Measurements from ENCODE around the gene GDPD5. TPM values are rescaled to one million over a fixed set of nuclear protein-coding genes. Genes with fewer than 3 reads are reported as not detected.
"Not testable (repeated sequence)": the region's sequence is repeated elsewhere in the genome, so short reads cannot be mapped to it uniquely, and the experiment has no call there.

GDPD5 gene
- polyA plus RNA-seq, 3 donors: 9.2 to 13.6 (median 12.1) TPM

DNA sequence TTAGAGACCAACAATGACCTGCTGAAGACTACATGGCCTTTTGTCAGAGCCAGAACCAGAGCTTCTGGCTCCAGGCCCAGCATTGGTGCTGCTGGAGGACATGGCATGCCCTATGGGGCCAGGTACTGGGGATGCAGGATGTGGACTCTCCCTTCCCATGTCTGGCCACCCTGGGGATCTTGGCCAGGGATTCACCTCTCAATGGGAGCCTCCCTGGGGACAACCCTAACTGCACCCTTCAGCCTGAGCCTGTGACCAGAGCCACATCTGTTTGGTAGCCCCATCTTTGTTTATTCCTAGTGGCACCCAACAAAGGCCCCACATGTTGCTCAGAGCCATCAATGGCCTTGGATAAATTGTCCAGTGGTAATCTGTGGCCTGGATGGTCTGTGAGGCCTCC, 98.6 kb downstream of the GDPD5 start:
- no peak for DNase-seq (ENCODE audit: extremely low read depth in 1 of 11, low read depth in 9 of 11, low spot score in 4 of 11)

DNA sequence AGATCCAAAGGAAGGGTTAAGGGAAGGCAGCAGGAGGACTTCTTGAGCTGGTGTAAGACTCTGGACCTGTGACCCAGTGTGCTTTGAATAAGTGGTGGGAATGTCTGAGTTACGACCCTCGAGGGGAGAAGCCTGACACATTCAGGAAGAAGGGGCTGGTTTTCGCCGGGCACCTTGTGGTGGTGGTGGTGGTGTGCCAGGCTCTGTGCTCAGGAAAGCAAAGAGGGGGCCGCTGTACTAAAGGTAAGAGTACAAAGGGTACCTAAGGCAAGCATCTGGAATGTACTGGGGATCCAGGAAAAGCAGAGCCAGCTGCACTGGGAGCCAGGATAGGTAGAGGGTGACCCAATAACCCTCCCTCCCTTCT, 99.0 kb downstream of the GDPD5 start:
- DNase-seq (ENCODE audit: extremely low read depth in 1 of 11, low read depth in 9 of 11, low spot score in 4 of 11): no peak

DNA sequence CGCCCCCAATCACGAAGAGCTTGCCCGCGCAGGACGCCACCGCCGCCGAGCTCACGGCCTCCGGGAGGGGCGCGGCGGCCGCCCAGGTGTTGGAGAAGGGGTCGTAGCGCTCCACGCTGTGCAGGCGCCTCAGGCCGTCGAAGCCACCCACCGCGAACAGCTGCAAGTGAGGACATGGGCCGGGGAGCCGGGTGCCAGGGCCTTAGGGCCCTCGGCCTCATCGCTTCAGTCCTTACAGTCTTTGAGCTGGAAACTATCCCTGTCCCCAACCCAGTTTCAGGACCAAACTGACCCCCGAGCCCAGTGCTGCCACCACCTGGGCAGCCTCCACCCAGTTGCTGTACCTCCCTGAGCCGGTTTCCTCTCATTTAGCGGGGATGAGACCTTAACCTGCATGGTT, 100.3 kb downstream of the GDPD5 start:
- no peak for DNase-seq (ENCODE audit: extremely low read depth in 1 of 11, low read depth in 9 of 11, low spot score in 4 of 11)

DNA sequence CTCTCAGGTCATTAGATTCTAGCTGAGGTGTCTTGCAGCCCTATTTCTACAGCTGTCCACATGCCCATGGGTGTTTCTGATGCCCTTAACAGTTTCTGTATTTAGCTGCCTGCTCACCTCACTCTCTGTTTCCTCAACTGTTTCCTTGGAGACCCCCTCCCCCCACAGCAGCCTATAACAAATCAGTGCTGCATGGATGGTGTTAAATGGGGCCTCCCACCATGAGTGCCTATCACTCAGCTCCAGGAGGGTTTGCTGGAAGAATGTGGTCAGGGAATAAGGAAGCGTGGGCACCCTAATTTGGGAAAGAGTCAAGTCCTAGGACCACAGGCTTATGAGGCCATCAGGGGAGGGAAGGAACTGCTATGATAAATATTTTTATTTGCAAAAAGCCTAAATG, 101.3 kb downstream of the GDPD5 start:
- DNase-seq (ENCODE audit: extremely low read depth in 1 of 11, low read depth in 9 of 11, low spot score in 4 of 11): no peak

DNA sequence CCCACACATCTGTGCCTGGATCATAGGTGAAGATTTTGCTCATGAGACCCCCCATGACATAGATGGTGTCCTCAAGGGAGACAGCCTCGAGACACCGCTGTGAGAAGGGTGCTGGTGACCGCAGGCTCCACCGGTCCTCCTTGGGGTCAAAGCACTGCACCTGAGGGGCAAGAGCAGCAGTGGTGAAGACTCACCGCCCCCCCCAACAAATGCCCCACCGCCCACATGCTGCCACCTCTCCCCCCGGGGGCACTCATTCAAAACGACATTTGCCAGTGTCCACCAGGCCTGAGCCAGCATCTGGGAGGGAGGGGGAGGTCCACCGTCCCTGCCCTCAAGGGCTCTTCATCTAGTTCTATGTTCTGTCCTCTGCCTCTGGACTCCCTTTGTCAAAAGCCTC, 102.0 kb downstream of the GDPD5 start:
- DNase-seq (ENCODE audit: extremely low read depth in 1 of 11, low read depth in 9 of 11, low spot score in 4 of 11): no peak

DNA sequence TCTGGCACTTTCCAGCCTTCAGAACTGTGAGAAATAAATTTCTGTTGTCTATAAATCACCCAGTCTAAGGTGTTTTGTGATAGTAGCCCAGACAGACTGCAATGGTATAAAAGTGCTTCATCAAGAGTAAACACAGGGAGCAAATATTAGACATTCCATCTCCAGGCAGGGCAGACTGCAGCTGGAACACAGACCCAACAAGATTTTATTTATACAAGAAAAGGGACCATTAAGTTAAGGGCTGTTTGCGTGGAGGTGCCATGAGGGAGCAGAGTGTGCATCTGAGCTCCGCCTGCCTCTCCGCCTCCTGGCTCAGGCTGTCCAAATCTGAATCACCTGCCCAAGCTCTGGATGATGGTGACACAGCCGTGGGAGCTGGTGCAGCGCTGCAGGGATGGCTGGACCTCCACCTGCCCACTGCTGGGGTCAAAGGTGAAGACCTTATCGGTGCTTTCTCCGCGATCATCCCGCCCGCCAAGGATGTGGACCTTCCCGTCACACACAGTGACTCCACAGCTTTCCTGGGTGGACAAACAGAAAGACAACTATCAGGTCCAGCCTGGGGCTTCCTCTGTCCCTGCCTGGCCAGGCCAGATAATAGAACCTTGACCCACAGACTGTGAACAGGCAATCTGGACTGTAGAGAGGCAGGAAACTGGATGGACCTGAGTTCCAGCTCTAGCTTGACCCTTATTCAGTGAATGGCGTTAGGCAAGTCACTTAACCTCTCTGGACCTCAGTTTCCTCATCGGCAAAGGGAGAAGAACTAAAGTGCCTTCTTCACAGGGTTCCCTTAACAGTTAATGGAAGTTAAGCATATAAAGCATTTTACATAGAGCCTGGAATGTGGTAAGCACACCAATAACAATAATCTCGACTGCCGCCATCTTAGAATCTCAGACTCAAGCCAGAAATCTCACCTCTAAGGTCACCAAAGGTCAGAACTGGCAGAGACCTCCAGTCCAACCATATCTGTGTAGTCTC, 103.2 kb downstream of the GDPD5 start:
- DNase-seq (ENCODE audit: extremely low read depth in 1 of 11, low read depth in 9 of 11, low spot score in 4 of 11): no peak

DNA sequence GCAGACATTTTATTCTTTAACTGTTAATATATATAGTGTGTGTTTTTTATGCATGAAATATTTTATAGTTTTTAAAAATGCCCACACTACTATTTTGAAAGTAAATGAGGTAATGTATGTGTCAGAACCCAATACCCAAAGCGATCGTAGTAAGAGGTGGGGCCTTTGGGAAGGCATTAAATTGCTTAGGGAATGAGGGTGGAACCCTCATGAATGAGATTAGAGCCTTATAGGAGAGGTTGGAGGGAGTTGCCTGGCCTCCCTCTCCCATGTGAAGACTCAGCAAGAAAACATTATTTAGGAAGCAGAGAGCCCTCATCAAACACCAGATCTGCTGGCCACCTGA, 103.9 kb downstream of the GDPD5 start:
- no peak for DNase-seq (ENCODE audit: extremely low read depth in 1 of 11, low read depth in 9 of 11, low spot score in 4 of 11)

DNA sequence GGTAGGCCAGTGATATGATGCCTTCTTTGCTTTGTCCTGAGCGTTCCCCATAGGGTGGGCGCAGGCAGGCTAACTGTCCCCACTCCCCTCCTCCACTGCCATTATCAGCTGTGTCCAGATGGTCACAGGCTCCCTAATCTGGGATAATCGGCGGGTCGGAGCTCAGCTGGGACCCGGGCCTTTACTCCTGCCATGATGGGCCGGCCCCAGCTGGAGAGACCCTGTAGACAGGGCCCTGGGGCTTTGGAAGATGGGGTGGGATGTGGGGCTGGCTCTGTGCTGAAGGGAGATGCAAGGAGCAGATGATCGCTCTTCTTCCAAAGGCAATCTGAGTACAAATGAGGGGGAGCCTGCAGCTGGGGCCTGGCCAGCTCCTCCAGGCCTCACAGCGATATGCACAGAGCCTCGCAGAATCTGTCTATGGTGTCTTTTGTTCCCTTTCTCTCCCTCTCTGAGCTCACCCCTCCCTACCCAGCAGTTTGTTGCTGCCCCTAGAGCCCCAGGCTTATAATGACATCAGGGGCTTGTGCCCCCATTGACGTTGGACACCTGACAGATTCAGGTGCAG, 104.6 kb downstream of the GDPD5 start:
- DNase-seq (ENCODE audit: extremely low read depth in 1 of 11, low read depth in 9 of 11, low spot score in 4 of 11): no peak

DNA sequence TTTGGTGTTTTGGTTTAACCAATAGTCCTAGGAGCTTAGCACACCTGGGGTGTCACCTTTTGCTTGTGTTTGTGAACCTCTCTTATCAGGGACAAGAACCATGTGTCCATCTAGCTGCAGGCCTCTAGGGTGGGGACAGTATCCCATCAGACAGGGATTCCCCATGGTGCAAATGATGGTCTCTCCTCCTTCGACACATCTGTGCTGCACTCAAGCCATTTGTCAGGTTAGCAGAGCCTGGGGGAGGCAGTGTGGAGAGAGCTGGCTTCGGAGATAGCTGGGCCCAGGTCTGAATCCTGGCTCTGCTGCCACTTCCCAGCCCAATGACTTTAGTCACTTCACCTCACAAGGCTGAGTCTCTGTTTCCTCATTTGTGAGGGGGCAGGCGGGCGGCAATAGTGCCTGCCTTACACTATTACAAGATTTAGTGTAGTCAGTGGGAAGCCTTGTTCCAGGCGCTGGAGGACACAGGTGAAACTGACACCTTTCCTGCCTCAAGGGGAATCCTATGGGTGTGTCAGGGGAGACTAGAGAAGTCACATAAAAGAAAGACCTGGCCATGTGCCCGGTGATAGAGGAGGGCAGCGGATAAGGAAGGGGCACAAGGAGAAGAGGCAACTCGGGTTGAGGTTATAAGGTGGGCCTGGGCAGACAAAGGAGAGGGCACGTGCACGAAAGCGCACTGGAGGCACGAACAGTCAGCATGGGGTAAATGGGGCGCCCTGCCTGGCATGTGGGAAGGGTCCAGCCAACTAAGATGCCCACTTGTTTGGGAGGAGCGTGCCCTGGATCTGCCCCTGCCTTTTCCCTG, 105.3 kb downstream of the GDPD5 start:
- no peak for DNase-seq (ENCODE audit: extremely low read depth in 1 of 11, low read depth in 9 of 11, low spot score in 4 of 11)

DNA sequence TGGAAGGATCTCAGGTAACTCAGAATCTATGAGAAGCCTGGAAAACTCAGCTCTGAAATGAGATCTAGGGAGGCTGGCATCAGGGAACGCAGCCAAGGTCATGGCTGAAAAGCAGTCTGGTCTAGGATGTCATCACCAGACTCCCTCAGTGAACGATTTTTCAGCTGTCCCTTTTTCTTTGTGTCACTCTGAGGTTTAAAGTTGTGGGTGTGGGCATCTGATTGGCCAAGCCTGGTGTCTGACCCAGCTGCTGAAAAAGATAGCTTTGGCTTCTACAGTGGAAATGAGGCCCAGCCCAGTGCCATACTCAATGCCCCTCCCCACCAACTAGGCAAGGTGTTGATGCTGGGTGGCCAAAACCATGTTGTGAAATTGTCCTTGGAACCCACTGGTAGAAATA, 111.9 kb downstream of the GDPD5 start:
- DNase-seq (ENCODE audit: extremely low read depth in 1 of 11, low read depth in 9 of 11, low spot score in 4 of 11): no peak

DNA sequence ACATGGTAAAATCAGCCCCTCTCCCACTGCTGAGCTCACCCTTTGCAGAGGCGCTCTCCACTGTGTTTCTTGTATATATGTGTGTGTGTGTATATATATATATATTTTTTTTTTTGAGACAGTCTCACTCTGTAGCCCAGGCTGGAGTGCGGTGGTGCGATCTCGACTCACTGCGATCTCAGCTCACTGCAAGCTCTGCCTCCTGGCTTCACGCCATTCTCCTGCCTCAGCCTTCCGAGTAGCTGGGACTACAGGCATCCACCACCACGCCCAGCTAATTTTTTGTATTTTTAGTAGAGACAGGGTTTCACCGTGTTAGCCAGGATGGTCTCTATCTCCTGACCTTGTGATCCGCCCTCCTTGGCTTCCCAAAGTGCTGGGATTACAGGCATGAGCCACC, 112.6 kb downstream of the GDPD5 start:
- DNase-seq (ENCODE audit: extremely low read depth in 1 of 11, low read depth in 9 of 11, low spot score in 4 of 11): not testable (repeated sequence)

DNA sequence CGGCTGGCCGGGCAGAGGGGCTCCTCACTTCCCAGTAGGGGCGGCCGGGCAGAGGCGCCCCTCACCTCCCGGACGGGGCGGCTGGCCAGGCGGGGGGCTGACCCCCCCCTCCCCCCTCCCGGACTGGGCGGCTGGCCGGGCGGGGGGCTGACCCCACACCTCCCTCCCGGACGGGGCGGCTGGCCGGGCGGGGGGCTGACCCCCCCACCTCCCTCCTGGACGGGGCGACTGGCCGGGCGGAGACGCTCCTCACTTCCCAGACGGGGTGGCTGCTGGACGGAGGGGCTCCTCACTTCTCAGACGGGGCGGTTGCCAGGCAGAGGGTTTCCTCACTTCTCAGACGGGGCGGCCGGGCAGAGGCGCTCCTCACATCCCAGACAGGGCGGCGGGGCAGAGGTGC, 115.8 kb downstream of the GDPD5 start:
- DNase-seq (ENCODE audit: extremely low read depth in 1 of 11, low read depth in 9 of 11, low spot score in 4 of 11): not testable (repeated sequence)

DNA sequence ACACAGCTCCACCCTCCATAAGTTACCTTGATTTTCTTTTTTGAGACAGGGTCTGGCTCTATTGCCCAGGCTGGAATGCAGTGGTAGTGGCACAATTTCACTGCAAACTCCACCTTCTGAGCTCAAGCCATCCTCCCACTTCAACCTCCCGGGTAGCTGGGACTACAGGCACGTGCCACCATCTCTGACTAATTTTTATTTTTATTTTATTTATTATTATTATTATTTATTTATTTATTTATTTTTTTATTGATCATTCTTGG, 116.9 kb downstream of the GDPD5 start:
- DNase-seq (ENCODE audit: extremely low read depth in 1 of 11, low read depth in 9 of 11, low spot score in 4 of 11): no peak

DNA sequence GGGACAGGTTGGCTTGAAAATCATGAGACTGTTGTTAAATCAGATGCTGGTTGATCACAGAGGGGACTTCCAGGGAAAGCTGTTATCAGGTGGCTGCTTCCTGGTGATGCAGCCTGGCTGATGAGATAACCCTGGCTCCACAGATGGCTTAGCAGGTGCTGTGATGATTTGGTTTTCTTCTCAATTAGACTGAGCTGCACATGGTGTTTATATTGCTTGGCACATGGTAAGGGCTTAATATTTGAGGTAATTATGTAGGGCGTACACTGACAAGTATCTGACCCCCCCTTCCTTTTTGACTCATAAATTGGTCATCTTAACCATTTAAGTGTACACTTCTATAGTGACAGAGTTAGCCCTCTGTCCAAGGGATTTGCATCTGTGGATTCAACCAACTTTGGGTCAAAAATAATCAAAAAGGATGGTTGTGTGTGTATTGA, 119.4 kb downstream of the GDPD5 start:
- no peak for DNase-seq (ENCODE audit: extremely low read depth in 1 of 11, low read depth in 9 of 11, low spot score in 4 of 11)

DNA sequence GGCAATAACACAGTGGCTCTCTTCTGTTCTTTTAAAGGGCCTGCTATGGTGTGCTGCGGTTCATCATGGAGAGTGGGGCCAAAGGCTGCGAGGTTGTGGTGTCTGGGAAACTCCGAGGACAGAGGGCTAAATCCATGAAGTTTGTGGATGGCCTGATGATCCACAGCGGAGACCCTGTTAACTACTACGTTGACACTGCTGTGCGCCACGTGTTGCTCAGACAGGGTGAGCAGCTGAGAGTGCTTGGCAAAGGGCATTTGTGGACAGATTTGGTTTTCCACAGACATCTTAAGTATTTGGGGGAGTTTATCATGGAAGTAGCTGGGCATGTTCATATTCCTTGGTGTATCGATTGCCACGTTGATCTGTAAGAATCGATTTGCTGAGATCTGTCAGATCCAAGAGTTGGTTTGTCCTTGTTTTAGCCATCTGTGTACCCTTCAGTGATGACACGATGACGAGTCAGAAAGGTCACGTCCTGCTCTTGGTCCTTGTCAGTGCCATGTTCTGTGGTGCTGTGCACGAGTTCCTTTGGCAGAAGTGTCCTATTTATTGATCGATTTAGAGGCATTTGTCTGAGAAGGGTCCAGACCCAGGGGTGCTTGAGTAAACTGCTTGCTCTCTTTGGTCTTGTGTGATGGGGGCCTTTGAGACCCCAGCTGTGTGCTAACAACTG, 121.6 kb downstream of the GDPD5 start:
- no peak for DNase-seq (ENCODE audit: extremely low read depth in 1 of 11, low read depth in 9 of 11, low spot score in 4 of 11)

DNA sequence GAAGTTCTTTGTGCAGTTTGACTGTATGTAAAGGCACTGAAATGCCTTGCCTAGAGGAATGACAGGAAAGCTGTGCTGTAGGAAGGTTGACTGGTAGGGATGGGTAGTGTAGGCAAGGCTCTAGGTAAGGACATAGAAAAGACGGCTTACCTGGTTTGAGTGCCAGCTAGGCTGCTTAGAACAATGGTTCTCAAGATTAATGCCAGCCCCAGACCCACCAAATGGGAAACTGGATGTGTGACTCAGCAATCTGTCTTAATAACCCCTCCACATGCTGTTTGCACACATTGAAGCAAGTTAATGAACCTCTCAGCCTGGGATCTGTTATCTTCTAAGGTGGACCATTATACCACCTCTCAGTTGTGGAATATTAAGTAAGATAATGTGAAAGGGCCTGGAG, 122.7 kb downstream of the GDPD5 start:
- DNase-seq (ENCODE audit: extremely low read depth in 1 of 11, low read depth in 9 of 11, low spot score in 4 of 11): no peak

DNA sequence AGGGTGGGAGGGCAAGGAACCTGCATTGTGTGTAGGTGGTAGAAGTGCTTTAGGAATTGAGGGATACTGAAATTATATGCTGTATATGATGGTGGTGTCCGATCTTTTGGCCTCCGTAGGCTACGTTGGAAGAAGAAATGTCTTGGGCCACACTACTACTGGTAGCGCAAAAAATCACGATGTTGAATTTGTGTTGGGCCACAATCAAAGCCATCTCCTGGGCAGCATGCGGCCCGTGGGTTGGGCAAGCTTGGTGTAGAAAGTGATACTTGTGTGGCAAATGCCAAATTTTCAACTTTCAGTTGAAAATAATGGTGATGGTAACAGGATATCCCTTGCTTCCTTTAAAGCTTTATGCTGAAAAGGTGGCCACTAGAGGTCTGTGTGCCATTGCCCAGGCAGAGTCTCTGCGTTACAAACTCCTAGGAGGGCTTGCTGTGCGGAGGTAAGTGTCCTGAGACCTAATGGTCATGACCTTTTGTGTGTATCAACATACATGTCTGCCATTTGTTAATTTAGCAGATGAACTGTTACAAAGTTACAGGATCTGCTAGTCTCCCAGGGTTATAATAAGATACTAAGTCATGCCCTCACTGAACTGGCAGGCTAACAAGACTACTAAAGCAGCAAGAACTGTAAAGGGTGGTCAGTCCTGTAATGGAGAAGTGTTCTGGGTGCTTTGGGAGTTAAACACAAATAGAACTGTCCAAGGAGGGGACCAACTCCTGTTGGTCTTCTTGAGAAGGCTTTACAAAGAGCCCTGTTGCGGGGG, 123.6 kb downstream of the GDPD5 start:
- no peak for DNase-seq (ENCODE audit: extremely low read depth in 1 of 11, low read depth in 9 of 11, low spot score in 4 of 11)

DNA sequence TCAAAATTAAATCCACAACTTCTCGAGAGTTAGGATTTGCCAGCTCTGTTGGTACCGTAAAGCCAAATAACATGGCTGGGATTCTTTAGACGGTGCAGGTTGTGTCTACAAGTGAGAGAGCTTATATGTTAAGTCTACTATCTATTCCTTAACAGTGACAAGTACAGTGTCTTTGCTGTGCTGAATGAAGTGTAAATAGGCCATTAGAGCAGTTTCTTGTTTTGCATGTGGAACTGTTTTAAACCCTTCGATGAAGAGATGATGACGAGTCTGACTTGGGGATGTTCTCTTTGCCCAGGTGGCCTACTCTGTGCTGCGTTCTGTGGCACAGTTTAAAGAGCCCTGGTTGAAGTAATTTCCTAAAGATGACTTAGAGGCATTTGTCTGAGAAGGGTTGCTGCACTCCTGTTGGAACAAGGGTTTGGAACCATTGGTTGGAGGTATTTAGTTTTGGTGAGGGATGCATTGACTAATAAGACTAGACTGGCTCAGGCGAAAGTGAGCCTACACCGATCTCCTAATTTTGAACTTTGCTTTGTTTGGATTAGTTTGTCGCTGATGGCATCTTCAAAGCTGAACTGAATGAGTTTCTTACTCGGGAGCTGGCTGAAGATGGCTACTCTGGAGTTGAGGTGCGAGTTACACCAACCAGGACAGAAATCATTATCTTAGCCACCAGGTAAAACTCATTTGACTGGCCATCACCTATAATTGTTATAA, 125.4 kb downstream of the GDPD5 start:
- no peak for DNase-seq (ENCODE audit: extremely low read depth in 1 of 11, low read depth in 9 of 11, low spot score in 4 of 11)

Measured in renal cortex interstitium (tissue), 11 donors.